H1 (cell line): Measurements from ENCODE around the gene ITGB2. TPM values are rescaled to one million over a fixed set of nuclear protein-coding genes. Genes with fewer than 3 reads are reported as not detected.

Experiments
- CTCF ChIA-PET: fragments of 300-600 bp; sonication (Branson Sonifier 250); formaldehyde crosslinking; loops from one replicate; lab custom pipeline; 2021; ENCODE audit not compliant: partially characterized antibody; lab: Charles Lee
- POLR2A ChIA-PET: fragments of 300-600 bp; sonication (Branson Sonifier 250); formaldehyde crosslinking; loops from one replicate; lab custom pipeline; 2021; ENCODE audit warnings: inconsistent platforms; ENCODE audit not compliant: partially characterized antibody; lab: Charles Lee
- DNase-seq, 2 experiments: peaks; one replicate each; pipeline versions ENCODE4 v3.0.0 to v3.0.0-alpha.2; 2010 to 2022; ENCODE audit warnings: low spot score in 2 of 2, low read depth in 1 of 2, mixed read lengths in 1 of 2
- FAIRE-seq: peaks from 2 replicates; lab custom pipeline; 2011; peaks lifted over from hg19 to GRCh38; lab: Jason Lieb, UNC
- H2AFZ ChIP-seq: 2 replicates; pipeline ENCODE4 v1.8.1; 2012; ENCODE audit warnings: low read length, inconsistent platforms
- H2AK5ac ChIP-seq: 2 replicates; pipeline ENCODE4 v1.6.1; 2013; ENCODE audit warnings: low read depth, low read length
- H2BK120ac ChIP-seq: replicated peaks from 2 replicates; pipeline ENCODE3; 2013; ENCODE audit warnings: low read depth, low read length, inconsistent platforms
- H2BK12ac ChIP-seq: 2 replicates; pipeline ENCODE4 v1.6.1; 2013; ENCODE audit warnings: low read depth, low read length
- H2BK15ac ChIP-seq: 2 replicates; pipeline ENCODE4 v1.6.1; 2013; ENCODE audit warnings: low read length
- H2BK20ac ChIP-seq: 2 replicates; pipeline ENCODE4 v1.6.1; 2013; ENCODE audit warnings: low read length
- H2BK5ac ChIP-seq: 2 replicates; pipeline ENCODE4 v1.6.1; 2013; ENCODE audit warnings: low read depth, low read length
- H3K14ac ChIP-seq: 2 replicates; pipeline ENCODE4 v1.6.1; 2013; ENCODE audit warnings: inconsistent platforms; ENCODE audit not compliant: insufficient read length
- H3K18ac ChIP-seq: 2 replicates; pipeline ENCODE4 v1.6.1; 2013; ENCODE audit warnings: low read length; ENCODE audit errors: extremely low read depth
- H3K23ac ChIP-seq: 2 replicates; pipeline ENCODE4 v1.6.1; 2013; ENCODE audit warnings: inconsistent platforms; ENCODE audit not compliant: insufficient read length
- H3K23me2 ChIP-seq: 2 replicates; pipeline ENCODE4 v1.6.1; 2013; ENCODE audit warnings: low read depth, low read length
- H3K27ac ChIP-seq: 2 replicates; pipeline ENCODE4 v1.6.1; 2011; ENCODE audit warnings: low read depth, low read length, inconsistent platforms
- H3K27me3 ChIP-seq, 4 experiments: replicated peaks in 1 of 4; 1 replicate in 1 of 4; 2 replicates in 3 of 4; pipeline versions ENCODE4 v1.6.1 to v1.8.1; 2011 to 2013; ENCODE audit warnings: low read length in 3 of 4, mild to moderate bottlenecking in 3 of 4, inconsistent platforms in 2 of 4, mixed read lengths in 2 of 4, moderate library complexity in 1 of 4; ENCODE audit not compliant: control insufficient read depth in 3 of 4, insufficient read depth in 3 of 4; ENCODE audit errors: extremely low read depth in 1 of 4
- H3K36me3 ChIP-seq, 4 experiments: 2 replicates each; pipeline versions ENCODE4 v1.6.1 to v1.8.1; 2011 to 2013; ENCODE audit warnings: mild to moderate bottlenecking in 4 of 4, low read length in 3 of 4, moderate library complexity in 2 of 4, control low read depth in 1 of 4, inconsistent platforms in 1 of 4; ENCODE audit not compliant: insufficient read depth in 4 of 4, control insufficient read depth in 2 of 4
- H3K4ac ChIP-seq: replicated peaks from 2 replicates; pipeline ENCODE3; 2013; ENCODE audit warnings: low read length, low read depth, mixed read lengths, inconsistent platforms; ENCODE audit not compliant: insufficient read length
- H3K4me1 ChIP-seq, 4 experiments: replicated peaks in 1 of 4; 1 replicate in 1 of 4; 2 replicates in 3 of 4; pipeline versions ENCODE4 v1.6.1 to v1.8.1; 2011 to 2013; ENCODE audit warnings: low read length in 3 of 4, inconsistent platforms in 2 of 4, mixed read lengths in 1 of 4; ENCODE audit not compliant: insufficient read depth in 4 of 4, control insufficient read depth in 3 of 4
- H3K4me2 ChIP-seq, 2 experiments: 2 replicates each; pipeline versions ENCODE4 v1.6.1 to v1.8.1; 2011 to 2013; ENCODE audit warnings: low read depth in 2 of 2, low read length in 2 of 2, control low read depth in 1 of 2, inconsistent platforms in 1 of 2, mild to moderate bottlenecking in 1 of 2; ENCODE audit not compliant: insufficient read depth in 1 of 2
- H3K4me3 ChIP-seq, 4 experiments: fragments of 200-600, 300-600 bp in 1 of 4; sonication (generic), shearing (Covaris generic), sonication (Bioruptor Twin) in 1 of 4; 2 replicates each; pipeline versions ENCODE4 v1.5.1 to v1.8.1; 2011 to 2016; ENCODE audit warnings: low read length in 4 of 4, low read depth in 3 of 4, control low read depth in 2 of 4, inconsistent platforms in 2 of 4, mild to moderate bottlenecking in 2 of 4, mixed read lengths in 1 of 4, moderate library complexity in 1 of 4; ENCODE audit not compliant: insufficient read depth in 2 of 4; ENCODE audit errors: extremely low read depth in 1 of 4
- H3K56ac ChIP-seq: replicated peaks from 2 replicates; pipeline ENCODE3; 2013; ENCODE audit warnings: low read depth, mild to moderate bottlenecking, mixed read lengths, low read length, inconsistent platforms; ENCODE audit not compliant: insufficient read length
- H3K79me1 ChIP-seq: 2 replicates; pipeline ENCODE4 v1.6.1; 2013; ENCODE audit warnings: low read depth, low read length, control low read depth
- H3K79me2 ChIP-seq, 2 experiments: 2 replicates each; pipeline versions ENCODE4 v1.6.1 to v1.8.1; 2012 to 2013; ENCODE audit warnings: low read length in 2 of 2, mild to moderate bottlenecking in 2 of 2, inconsistent platforms in 1 of 2; ENCODE audit not compliant: insufficient read depth in 2 of 2, control insufficient read depth in 1 of 2
- H3K9ac ChIP-seq, 4 experiments: replicated peaks in 1 of 4; 1 replicate in 1 of 4; 2 replicates in 3 of 4; pipeline versions ENCODE4 v1.6.1 to v1.8.1; 2011 to 2013; ENCODE audit warnings: low read depth in 3 of 4, low read length in 3 of 4, control low read depth in 2 of 4, mild to moderate bottlenecking in 2 of 4, moderate library complexity in 2 of 4, inconsistent platforms in 1 of 4; ENCODE audit errors: extremely low read depth in 1 of 4
- H3K9me3 ChIP-seq, 2 experiments: 2 replicates each; pipeline versions ENCODE4 v1.6.1 to v1.8.1; 2012 to 2013; ENCODE audit warnings: mild to moderate bottlenecking in 2 of 2, moderate library complexity in 2 of 2, control low read depth in 1 of 2, inconsistent platforms in 1 of 2, low read depth in 1 of 2, low read length in 1 of 2, mixed read lengths in 1 of 2; ENCODE audit not compliant: insufficient read depth in 2 of 2
- H4K20me1 ChIP-seq, 2 experiments: replicated peaks in 1 of 2; 2 replicates each; pipeline versions ENCODE3 to v1.8.1; 2011 to 2013; ENCODE audit warnings: inconsistent platforms in 2 of 2, low read length in 2 of 2, mild to moderate bottlenecking in 1 of 2; ENCODE audit not compliant: insufficient read depth in 2 of 2, control insufficient read depth in 1 of 2
- H4K5ac ChIP-seq: 2 replicates; pipeline ENCODE4 v1.6.1; 2013; ENCODE audit warnings: low read length, low read depth, mixed read lengths, inconsistent platforms; ENCODE audit not compliant: insufficient read length
- H4K8ac ChIP-seq: 2 replicates; pipeline ENCODE4 v1.8.0; 2013; ENCODE audit warnings: mild to moderate bottlenecking, moderate library complexity, low read length, inconsistent platforms; ENCODE audit not compliant: insufficient read depth; ENCODE audit errors: extremely low read depth
- H4K91ac ChIP-seq: replicated peaks from 2 replicates; pipeline ENCODE3; 2013; ENCODE audit warnings: low read length, mixed read lengths, inconsistent platforms; ENCODE audit not compliant: insufficient read length
- BRCA1 ChIP-seq: IDR thresholded peaks from 2 replicates; pipeline ENCODE4 v1.6.1; 2012; ENCODE audit warnings: low read depth, low read length, improper control_type of control experiment
- CEBPB ChIP-seq: IDR thresholded peaks from 2 replicates; pipeline ENCODE4 v1.6.1; 2012; ENCODE audit warnings: low read depth, low read length
- CHD1 ChIP-seq: IDR thresholded peaks from 2 replicates; pipeline ENCODE4 v1.6.1; 2012; ENCODE audit warnings: low read depth, low read length, improper control_type of control experiment
- KDM1A ChIP-seq: fragments of 200-600, 300-600 bp; sonication (generic); IDR thresholded peaks from 2 replicates; pipeline ENCODE4 v1.7.1; 2016; ENCODE audit warnings: mild to moderate bottlenecking, low read length, borderline replicate concordance
- POLR2AphosphoS5 ChIP-seq: IDR thresholded peaks from 2 replicates; pipeline ENCODE4 v1.6.1; 2011; ENCODE audit warnings: low read depth, low read length
- POU5F1 ChIP-seq: IDR thresholded peaks from 2 replicates; pipeline ENCODE4 v1.6.1; 2011; ENCODE audit warnings: low read depth, mild to moderate bottlenecking, low read length, moderate library complexity
- SIN3A ChIP-seq, 2 experiments: IDR thresholded peaks in 1 of 2; conservative IDR thresholded peaks in 1 of 2; 2 replicates each; pipeline ENCODE4 v1.6.1; 2011 to 2012; ENCODE audit warnings: low read length in 2 of 2, improper control_type of control experiment in 1 of 2, low read depth in 1 of 2, mild to moderate bottlenecking in 1 of 2
- SIX5 ChIP-seq: IDR thresholded peaks from 2 replicates; pipeline ENCODE4 v1.6.1; 2011; ENCODE audit warnings: mild to moderate bottlenecking, low read depth, low read length
- TBP ChIP-seq: IDR thresholded peaks from 2 replicates; pipeline ENCODE4 v1.6.1; 2011; ENCODE audit warnings: low read depth, low read length, improper control_type of control experiment
- TEAD4 ChIP-seq: IDR thresholded peaks from 2 replicates; pipeline ENCODE4 v1.6.1; 2012; ENCODE audit warnings: low read depth, low read length, inconsistent platforms, mixed read lengths
- ZNF274 ChIP-seq: IDR thresholded peaks from 2 replicates; pipeline ENCODE4 v1.7.0; 2012; ENCODE audit warnings: low read length, borderline replicate concordance; ENCODE audit errors: extremely low read depth
- WGBS, 2 experiments: shearing (Covaris generic) in 1 of 2; methylation state at CpG; one replicate each; pipeline versions ENCODE4 v1.1.6 to v1.1.7; 2013 to 2015; ENCODE audit warnings: low lambda C conversion rate in 2 of 2, mixed read lengths in 2 of 2, inconsistent platforms in 1 of 2, low coverage in 1 of 2, missing lambda C conversion rate in 1 of 2; ENCODE audit not compliant: insufficient replicate concordance in 2 of 2, insufficient coverage in 1 of 2, insufficient read length in 1 of 2; ENCODE audit errors: extremely low coverage in 1 of 2, missing lambda C conversion rate in 1 of 2; 5-methylcytosine and 5-hydroxymethylcytosine counted together
- polyA plus RNA-seq, 7 experiments: library from polyadenylated mRNA; depleted of rRNA in 3 of 7; stranded (reverse) in 5 of 7; unstranded in 2 of 7; fragments of >200 nt in 5 of 7; fragments of 200-250 nt in 2 of 7; gene quantifications; 1 replicate in 5 of 7; 2 replicates in 1 of 7; 4 replicates in 1 of 7; pipeline versions ENCODE4 v1.2.1 to v1.2.3, GENCODE V29; 2011 to 2013; ENCODE audit warnings: missing spikeins in 2 of 7, mixed read lengths in 2 of 7
- total RNA-seq: library from RNA; stranded (reverse); fragmentation: NEBNext Ultra II Directional; extraction: Animal tissue kit (Norgen Biotek cat#: 25700); gene quantifications from 2 replicates; pipeline ENCODE4 v1.2.1, GENCODE V29; 2021
- TF ChIP-seq, protein P1 (sequence below): IDR thresholded peaks from 2 replicates; pipeline ENCODE4 v1.6.1; 2012; ENCODE audit warnings: low read length, inconsistent platforms

Gene ITGB2
- total and polyA plus RNA-seq, 2 of the 8 experiments (the other 6 are each of a cell fraction or from before 2014, with no cell fraction given) = 0.24 to 0.63 TPM

DNA sequence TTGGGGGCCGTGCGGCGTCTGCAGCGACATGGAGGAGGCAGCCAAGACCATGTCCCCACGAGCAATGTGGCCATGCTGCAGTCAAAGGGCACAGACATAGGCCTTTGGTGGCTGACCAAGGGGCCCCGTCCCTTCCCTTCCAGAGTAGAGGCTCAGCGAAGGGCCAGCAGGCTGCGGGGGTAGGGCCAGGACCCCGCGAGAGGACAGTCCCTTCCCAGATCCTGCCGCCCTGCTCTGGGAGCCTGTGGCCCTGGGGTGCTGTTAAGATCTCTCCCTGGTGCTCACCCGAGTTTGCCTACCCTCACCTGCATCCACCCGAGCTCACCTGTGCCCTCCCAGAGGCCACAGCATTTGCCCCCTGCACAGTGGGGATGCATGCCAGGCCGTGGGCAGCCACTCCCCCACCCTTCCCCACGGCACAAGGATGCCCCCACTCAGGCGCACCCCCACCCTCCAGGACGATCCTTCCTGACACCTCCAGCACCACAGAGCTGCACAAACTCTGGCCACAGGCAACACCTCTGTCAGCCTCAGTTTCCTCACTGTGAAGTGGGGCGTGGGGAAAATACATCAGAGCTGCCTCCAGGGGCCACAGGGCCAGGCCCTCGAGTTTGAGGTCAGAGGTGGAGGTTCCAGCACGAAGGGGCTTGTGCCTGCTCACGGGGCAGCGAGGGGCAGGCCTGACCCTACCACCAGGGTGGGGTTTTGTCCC is 15.5 kb downstream of the ITGB2 start:
- H3K14ac ChIP-seq = no peak overlapping the region
- no peak overlapping the region for H3K27ac ChIP-seq
- peaks cover 6% of the 10 kb centered on the region; the same call in 1 of the 2 replicates for H3K23me2 ChIP-seq
- H2AK5ac ChIP-seq = no peak overlapping the region
- ChIA-PET POLR2A (no interaction called here), CTCF (interaction anchor here (0.8 to 3.3 kb wide), 3 partner anchors 12 to 369 kb away, joined by 3 to 24 read pairs (median 4); no protein-coding TSS in a partner anchor)
- no peak overlapping the region for H3K23ac ChIP-seq
- H3K18ac ChIP-seq = no peak overlapping the region
- H3K9me3 ChIP-seq = no peaks in the 10 kb centered on the region; a peak in 1 of 4 replicates
- WGBS, 2 experiments = 92% methylated on average over 19 of the region's 22 CpGs; no CpG with 5 or more reads in 1 of the 2 experiments
- peaks cover 0 to 10% (median 0%) of the 10 kb centered on the region in 4 experiments; a peak in 3 of 7 replicates for H3K4me1 ChIP-seq
- no peak overlapping the region for H2BK12ac ChIP-seq
- no peak overlapping the region for H3K4me2 ChIP-seq
- no peak overlapping the region for H3K4ac ChIP-seq
- no peak overlapping the region for H2BK5ac ChIP-seq
- no peak overlapping the region for H3K56ac ChIP-seq
- FAIRE-seq (no peak), DNase-seq (no peak)
- H2BK15ac ChIP-seq = no peak overlapping the region
- H4K91ac ChIP-seq = no peak overlapping the region
- no peaks in the 10 kb centered on the region for H3K79me2 ChIP-seq
- H3K36me3 ChIP-seq = no peaks in the 10 kb centered on the region; a peak in 1 of 8 replicates
- peaks cover 0 to 11% of the 10 kb centered on the region in 2 experiments for H4K20me1 ChIP-seq
- no peak overlapping the region for H2AFZ ChIP-seq
- H2BK120ac ChIP-seq = no peak overlapping the region
- H4K5ac ChIP-seq = no peak overlapping the region
- H3K79me1 ChIP-seq = no peaks in the 10 kb centered on the region
- H3K27me3 ChIP-seq = peaks cover 0 to 2% (median under 1%) of the 10 kb centered on the region in 4 experiments; a peak in 1 of 7 replicates
- H4K8ac ChIP-seq = peak overlapping the region; percentile 57; the same call in 1 of the 2 replicates
- H3K4me3 ChIP-seq = no peak overlapping the region
- H3K9ac ChIP-seq = no peak overlapping the region
- H2BK20ac ChIP-seq = no peak overlapping the region
- TF ChIP-seq POLR2AphosphoS5 (no peak), BRCA1 (no peak), ZNF274 (no peak), SIN3A (conservative IDR thresholded peaks at IDR 0.05 in 1 of 2, IDR thresholded peaks at IDR 0.05 in 1 of 2; ENCODE audit: low read depth in 1 of 2, low read length in 2 of 2) (no peak), CHD1 (no peak), SIX5 (no peak), CEBPB (no peak), TBP (no peak), TEAD4 (no peak), KDM1A (no peak), POU5F1 (no peak)
- TF ChIP-seq, protein P1, sequence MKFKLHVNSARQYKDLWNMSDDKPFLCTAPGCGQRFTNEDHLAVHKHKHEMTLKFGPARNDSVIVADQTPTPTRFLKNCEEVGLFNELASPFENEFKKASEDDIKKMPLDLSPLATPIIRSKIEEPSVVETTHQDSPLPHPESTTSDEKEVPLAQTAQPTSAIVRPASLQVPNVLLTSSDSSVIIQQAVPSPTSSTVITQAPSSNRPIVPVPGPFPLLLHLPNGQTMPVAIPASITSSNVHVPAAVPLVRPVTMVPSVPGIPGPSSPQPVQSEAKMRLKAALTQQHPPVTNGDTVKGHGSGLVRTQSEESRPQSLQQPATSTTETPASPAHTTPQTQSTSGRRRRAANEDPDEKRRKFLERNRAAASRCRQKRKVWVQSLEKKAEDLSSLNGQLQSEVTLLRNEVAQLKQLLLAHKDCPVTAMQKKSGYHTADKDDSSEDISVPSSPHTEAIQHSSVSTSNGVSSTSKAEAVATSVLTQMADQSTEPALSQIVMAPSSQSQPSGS = no peak
